Measurements from ENCODE around the gene CXCR4. TPM values are rescaled to one million over a fixed set of nuclear protein-coding genes. Genes with fewer than 3 reads are reported as not detected.

CXCR4 gene
- total and polyA plus RNA-seq, 10 of the 15 experiments (the other 5 are each of a cell fraction or from before 2014, with no cell fraction given): 31.1 to 749 (median 52.7) TPM

DNA sequence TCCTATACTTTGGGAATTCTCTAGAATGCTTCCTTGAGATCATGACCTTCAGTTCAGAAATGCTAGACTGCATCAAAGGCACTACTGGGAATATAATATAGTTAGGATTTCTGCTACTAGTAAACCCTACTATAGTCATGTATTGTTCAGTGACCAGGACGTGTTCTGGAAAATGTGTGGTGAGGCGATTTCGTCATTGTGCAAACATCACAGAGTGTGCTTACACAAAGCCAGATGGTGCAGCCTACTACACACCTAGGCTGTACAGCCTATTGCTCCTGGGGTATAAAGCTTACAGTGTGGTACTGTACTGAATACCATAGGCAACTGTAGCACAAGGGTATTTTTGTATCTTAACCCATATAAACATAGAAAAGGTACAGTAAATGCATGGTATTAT lies 13.0 kb downstream of the CXCR4 start:
- DNase-seq (ENCODE audit: low read depth, low spot score) (no peak), ATAC-seq (no peak), FAIRE-seq (no peak)
- H3K27ac ChIP-seq (ENCODE audit: control insufficient read depth, insufficient read depth): no peak overlapping the region
- SMC1A ChIA-PET (ENCODE audit: uncharacterized antibody, unreplicated experiment): interaction anchor here (10.8 kb wide), 1 partner anchor 48 kb away, joined by 400 read pairs; no protein-coding TSS in a partner anchor
- intact Hi-C loops (cut with micrococcal nuclease; ENCODE audit: unreplicated experiment) (no loop called here), in situ Hi-C loops (cut with MboI) (no loop called here)
- no peak overlapping the region for H3K4me2 ChIP-seq (ENCODE audit: control insufficient read depth, insufficient read depth)
- no TSS peak for BruUV-seq (replicated peaks)
- WGBS (ENCODE audit: insufficient coverage, insufficient replicate concordance, low lambda C conversion rate, missing lambda C conversion rate): 77% methylated on average over 3 of the region's 3 CpGs
- H3K4me1 ChIP-seq (ENCODE audit: control insufficient read depth, insufficient read depth, low read length): peaks cover 15% of the 10 kb centered on the region; the same call in 1 of the 2 replicates
- no peaks in the 10 kb centered on the region for H3K79me2 ChIP-seq (ENCODE audit: control insufficient read depth, insufficient read depth, low read length)
- no peaks in the 10 kb centered on the region for H3K36me3 ChIP-seq (ENCODE audit: control insufficient read depth in 2 of 2, insufficient read depth in 2 of 2, low read length in 1 of 2)
- POLR2A ChIA-PET: interaction anchor here (1.4 kb wide), 1 partner anchor 18 kb away, joined by 3 read pairs; no protein-coding TSS in a partner anchor
- RAD21 ChIA-PET (ENCODE audit: unreplicated experiment): interaction anchor here (4.4 kb wide), 1 partner anchor 53 kb away, joined by 50 read pairs; no protein-coding TSS in a partner anchor
- H4K20me1 ChIP-seq (ENCODE audit: control insufficient read depth, insufficient read depth): no peaks in the 10 kb centered on the region
- TF ChIP-seq ZNF207 (IDR thresholded peaks at IDR 0.05; ENCODE audit: borderline replicate concordance) (no peak), RUNX3 (IDR thresholded peaks at IDR 0.05; ENCODE audit: low read length) (no peak), BMI1 (IDR thresholded peaks at IDR 0.05; ENCODE audit: borderline replicate concordance) (no peak), MYC (IDR thresholded peaks at IDR 0.05; ENCODE audit: insufficient read depth, insufficient read length, insufficient replicate concordance, low read length, severe bottlenecking) (no peak), HDAC2 (IDR thresholded peaks at IDR 0.05) (no peak), ETV6 (conservative IDR thresholded peaks at IDR 0.05 in 1 of 2, IDR thresholded peaks at IDR 0.05 in 1 of 2; ENCODE audit: borderline replicate concordance in 1 of 2, low read depth in 1 of 2) (no peak), NR2F1 (conservative IDR thresholded peaks at IDR 0.05) (no peak)
- TF ChIP-seq, protein P1, sequence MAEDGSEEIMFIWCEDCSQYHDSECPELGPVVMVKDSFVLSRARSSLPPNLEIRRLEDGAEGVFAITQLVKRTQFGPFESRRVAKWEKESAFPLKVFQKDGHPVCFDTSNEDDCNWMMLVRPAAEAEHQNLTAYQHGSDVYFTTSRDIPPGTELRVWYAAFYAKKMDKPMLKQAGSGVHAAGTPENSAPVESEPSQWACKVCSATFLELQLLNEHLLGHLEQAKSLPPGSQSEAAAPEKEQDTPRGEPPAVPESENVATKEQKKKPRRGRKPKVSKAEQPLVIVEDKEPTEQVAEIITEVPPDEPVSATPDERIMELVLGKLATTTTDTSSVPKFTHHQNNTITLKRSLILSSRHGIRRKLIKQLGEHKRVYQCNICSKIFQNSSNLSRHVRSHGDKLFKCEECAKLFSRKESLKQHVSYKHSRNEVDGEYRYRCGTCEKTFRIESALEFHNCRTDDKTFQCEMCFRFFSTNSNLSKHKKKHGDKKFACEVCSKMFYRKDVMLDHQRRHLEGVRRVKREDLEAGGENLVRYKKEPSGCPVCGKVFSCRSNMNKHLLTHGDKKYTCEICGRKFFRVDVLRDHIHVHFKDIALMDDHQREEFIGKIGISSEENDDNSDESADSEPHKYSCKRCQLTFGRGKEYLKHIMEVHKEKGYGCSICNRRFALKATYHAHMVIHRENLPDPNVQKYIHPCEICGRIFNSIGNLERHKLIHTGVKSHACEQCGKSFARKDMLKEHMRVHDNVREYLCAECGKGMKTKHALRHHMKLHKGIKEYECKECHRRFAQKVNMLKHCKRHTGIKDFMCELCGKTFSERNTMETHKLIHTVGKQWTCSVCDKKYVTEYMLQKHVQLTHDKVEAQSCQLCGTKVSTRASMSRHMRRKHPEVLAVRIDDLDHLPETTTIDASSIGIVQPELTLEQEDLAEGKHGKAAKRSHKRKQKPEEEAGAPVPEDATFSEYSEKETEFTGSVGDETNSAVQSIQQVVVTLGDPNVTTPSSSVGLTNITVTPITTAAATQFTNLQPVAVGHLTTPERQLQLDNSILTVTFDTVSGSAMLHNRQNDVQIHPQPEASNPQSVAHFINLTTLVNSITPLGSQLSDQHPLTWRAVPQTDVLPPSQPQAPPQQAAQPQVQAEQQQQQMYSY (CRISPR knock-in tag; IDR thresholded peaks at IDR 0.05): no peak
- TF ChIP-seq, protein P2, sequence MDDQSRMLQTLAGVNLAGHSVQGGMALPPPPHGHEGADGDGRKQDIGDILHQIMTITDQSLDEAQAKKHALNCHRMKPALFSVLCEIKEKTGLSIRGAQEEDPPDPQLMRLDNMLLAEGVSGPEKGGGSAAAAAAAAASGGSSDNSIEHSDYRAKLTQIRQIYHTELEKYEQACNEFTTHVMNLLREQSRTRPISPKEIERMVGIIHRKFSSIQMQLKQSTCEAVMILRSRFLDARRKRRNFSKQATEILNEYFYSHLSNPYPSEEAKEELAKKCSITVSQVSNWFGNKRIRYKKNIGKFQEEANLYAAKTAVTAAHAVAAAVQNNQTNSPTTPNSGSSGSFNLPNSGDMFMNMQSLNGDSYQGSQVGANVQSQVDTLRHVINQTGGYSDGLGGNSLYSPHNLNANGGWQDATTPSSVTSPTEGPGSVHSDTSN (IDR thresholded peaks at IDR 0.05; ENCODE audit: insufficient replicate concordance, low read depth, low read length): no peak
- CTCF ChIA-PET: no interaction called here
- no peak overlapping the region for H3K9ac ChIP-seq (ENCODE audit: control insufficient read depth, insufficient read depth, low read length)
- no peaks in the 10 kb centered on the region for H3K27me3 ChIP-seq (replicated peaks in 1 of 2; ENCODE audit: control insufficient read depth in 2 of 2, insufficient read depth in 2 of 2, low read length in 1 of 2)
- no peaks in the 10 kb centered on the region for H3K9me3 ChIP-seq (replicated peaks; ENCODE audit: control insufficient read depth, insufficient read depth, low read length)
- no peak overlapping the region for H3K4me3 ChIP-seq
- H2AFZ ChIP-seq (ENCODE audit: control insufficient read depth, low read depth, low read length): no peak overlapping the region

Data from GM12878 (cell line).